ENCODE measurements around the gene PSRC1. TPM values are rescaled to one million over a fixed set of nuclear protein-coding genes. Genes with fewer than 3 reads are reported as not detected.
A peak's percentile ranks its signal among the peaks of the same experiment; 100 is the strongest.

PSRC1 gene
- total RNA-seq, 1 experiment from 2014 or later: 60.3 TPM

DNA sequence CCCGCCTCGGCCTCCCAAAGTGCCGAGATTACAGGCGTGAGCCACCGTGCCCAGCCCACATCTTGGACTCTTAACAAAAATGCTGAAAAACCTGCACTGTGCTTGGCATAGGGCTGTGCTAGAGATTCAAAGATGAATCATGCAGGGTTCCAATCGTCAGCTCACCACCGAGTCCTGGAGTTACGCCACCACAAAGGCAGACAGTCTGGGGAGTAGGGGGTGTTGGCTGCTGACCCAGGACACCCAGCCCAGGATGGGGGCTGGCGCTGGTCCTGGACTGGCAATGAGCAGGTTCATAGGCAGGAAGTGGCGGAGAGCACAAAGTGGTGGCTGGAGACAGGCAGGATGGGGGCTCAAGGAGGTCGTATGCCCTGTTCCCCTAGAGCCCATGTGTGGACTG lies 16.0 kb downstream of the PSRC1 start:
- no peak overlapping the region for H4K5ac ChIP-seq (ENCODE audit: insufficient read length, low read depth, low read length)
- no peaks in the 10 kb centered on the region for H3K79me2 ChIP-seq (ENCODE audit: insufficient read depth, low read length)
- no peak overlapping the region for H4K8ac ChIP-seq (replicated peaks; ENCODE audit: insufficient read length, low read depth, low read length)
- no peak overlapping the region for H3K56ac ChIP-seq (ENCODE audit: insufficient read length, low read depth, low read length)
- H3K4me1 ChIP-seq (ENCODE audit: insufficient read depth, low read length): no peaks in the 10 kb centered on the region
- no peak overlapping the region for H3T11ph ChIP-seq (ENCODE audit: low read length)
- H2AFZ ChIP-seq (ENCODE audit: low read length): no peak overlapping the region
- peaks cover 9 to 59% (median 42%) of the 10 kb centered on the region in 3 experiments; a peak in 6 of 7 replicates for H3K36me3 Mint-ChIP-seq (ENCODE audit: insufficient read depth in 1 of 3, low read depth in 3 of 3)
- H3K27ac ChIP-seq (ENCODE audit: insufficient read length, low read depth, low read length): no peak overlapping the region
- no peak overlapping the region for H4K91ac ChIP-seq (ENCODE audit: insufficient read length, low read depth, low read length)
- H3K18ac ChIP-seq (ENCODE audit: insufficient read length, low read depth, low read length): no peak overlapping the region
- peaks cover 4 to 10% of the 10 kb centered on the region in 2 experiments; a peak in 3 of 4 replicates for H3K4me1 Mint-ChIP-seq
- H3K23ac ChIP-seq (ENCODE audit: insufficient read length, low read depth, low read length): no peak overlapping the region
- H4K20me1 ChIP-seq (ENCODE audit: control insufficient read depth, insufficient read depth, insufficient read length): no peaks in the 10 kb centered on the region
- H2BK120ac ChIP-seq (ENCODE audit: low read depth, low read length, poor library complexity, severe bottlenecking): no peak overlapping the region
- H3K4ac ChIP-seq (ENCODE audit: low read depth, low read length): no peak overlapping the region
- H3K4me3 Mint-ChIP-seq: no peak overlapping the region
- H3K14ac ChIP-seq (ENCODE audit: insufficient read depth, low read length): no peak overlapping the region
- H2BK5ac ChIP-seq (ENCODE audit: insufficient read length, low read length): no peak overlapping the region
- no peak overlapping the region for H2BK15ac ChIP-seq (ENCODE audit: low read depth, low read length)
- TF ChIP-seq, protein P1, sequence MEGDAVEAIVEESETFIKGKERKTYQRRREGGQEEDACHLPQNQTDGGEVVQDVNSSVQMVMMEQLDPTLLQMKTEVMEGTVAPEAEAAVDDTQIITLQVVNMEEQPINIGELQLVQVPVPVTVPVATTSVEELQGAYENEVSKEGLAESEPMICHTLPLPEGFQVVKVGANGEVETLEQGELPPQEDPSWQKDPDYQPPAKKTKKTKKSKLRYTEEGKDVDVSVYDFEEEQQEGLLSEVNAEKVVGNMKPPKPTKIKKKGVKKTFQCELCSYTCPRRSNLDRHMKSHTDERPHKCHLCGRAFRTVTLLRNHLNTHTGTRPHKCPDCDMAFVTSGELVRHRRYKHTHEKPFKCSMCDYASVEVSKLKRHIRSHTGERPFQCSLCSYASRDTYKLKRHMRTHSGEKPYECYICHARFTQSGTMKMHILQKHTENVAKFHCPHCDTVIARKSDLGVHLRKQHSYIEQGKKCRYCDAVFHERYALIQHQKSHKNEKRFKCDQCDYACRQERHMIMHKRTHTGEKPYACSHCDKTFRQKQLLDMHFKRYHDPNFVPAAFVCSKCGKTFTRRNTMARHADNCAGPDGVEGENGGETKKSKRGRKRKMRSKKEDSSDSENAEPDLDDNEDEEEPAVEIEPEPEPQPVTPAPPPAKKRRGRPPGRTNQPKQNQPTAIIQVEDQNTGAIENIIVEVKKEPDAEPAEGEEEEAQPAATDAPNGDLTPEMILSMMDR (conservative IDR thresholded peaks at IDR 0.05): no peak
- H2AK5ac ChIP-seq (ENCODE audit: insufficient read length, low read length): no peak overlapping the region
- no peak overlapping the region for H2BK12ac ChIP-seq (ENCODE audit: insufficient read length, low read depth, low read length)
- no peak overlapping the region for H3K9ac ChIP-seq (ENCODE audit: extremely low read depth, insufficient read length, low read length)
- H3K27ac Mint-ChIP-seq: peak overlapping the region in 1 of 3 experiments; percentile 91; a peak in 1 of 7 replicates
- H3K9me3 Mint-ChIP-seq: no peaks in the 10 kb centered on the region; a peak in 1 of 5 replicates
- no CpG with 5 or more reads among the region's 11 CpGs for WGBS (ENCODE audit: extremely low coverage, insufficient read length, low lambda C conversion rate)
- H3K27me3 Mint-ChIP-seq (ENCODE audit: low read depth): no peaks in the 10 kb centered on the region
- H2BK20ac ChIP-seq (ENCODE audit: low read depth, low read length, poor library complexity, severe bottlenecking): no peak overlapping the region
- H3K4me2 ChIP-seq (ENCODE audit: insufficient read depth, insufficient read length, low read length): no peak overlapping the region
- DNase-seq: no peak
- no peaks in the 10 kb centered on the region for H3K79me1 ChIP-seq (ENCODE audit: insufficient read depth, low read depth, low read length, poor library complexity, severe bottlenecking)
- H3K23me2 ChIP-seq (ENCODE audit: insufficient read length, low read depth, low read length, poor library complexity, severe bottlenecking): no peaks in the 10 kb centered on the region
- no peaks in the 10 kb centered on the region for H3K9me3 ChIP-seq (ENCODE audit: control insufficient read depth, low read depth, low read length)
- H3K27me3 ChIP-seq (ENCODE audit: insufficient read depth, low read length): no peaks in the 10 kb centered on the region

Data from H9 (cell line).